H1 (cell line): ENCODE measurements around the gene TSPAN9. TPM values are rescaled to one million over a fixed set of nuclear protein-coding genes. Genes with fewer than 3 reads are reported as not detected.
A peak's percentile ranks its signal among the peaks of the same experiment; 100 is the strongest.

Experiments used
- CTCF ChIA-PET: fragments of 300-600 bp; sonication (Branson Sonifier 250); formaldehyde crosslinking; loops from one replicate; lab custom pipeline; 2021; ENCODE audit not compliant: partially characterized antibody; lab: Charles Lee
- POLR2A ChIA-PET: fragments of 300-600 bp; sonication (Branson Sonifier 250); formaldehyde crosslinking; loops from one replicate; lab custom pipeline; 2021; ENCODE audit warnings: inconsistent platforms; ENCODE audit not compliant: partially characterized antibody; lab: Charles Lee
- DNase-seq, 2 experiments: peaks; one replicate each; pipeline versions ENCODE4 v3.0.0 to v3.0.0-alpha.2; 2010 to 2022; ENCODE audit warnings: low spot score in 2 of 2, low read depth in 1 of 2, mixed read lengths in 1 of 2
- FAIRE-seq: peaks from 2 replicates; lab custom pipeline; 2011; peaks lifted over from hg19 to GRCh38; lab: Jason Lieb, UNC
- H2AFZ ChIP-seq: 2 replicates; pipeline ENCODE4 v1.8.1; 2012; ENCODE audit warnings: low read length, inconsistent platforms
- H2AK5ac ChIP-seq: 2 replicates; pipeline ENCODE4 v1.6.1; 2013; ENCODE audit warnings: low read depth, low read length
- H2BK120ac ChIP-seq: replicated peaks from 2 replicates; pipeline ENCODE3; 2013; ENCODE audit warnings: low read depth, low read length, inconsistent platforms
- H2BK12ac ChIP-seq: 2 replicates; pipeline ENCODE4 v1.6.1; 2013; ENCODE audit warnings: low read depth, low read length
- H2BK15ac ChIP-seq: 2 replicates; pipeline ENCODE4 v1.6.1; 2013; ENCODE audit warnings: low read length
- H2BK20ac ChIP-seq: 2 replicates; pipeline ENCODE4 v1.6.1; 2013; ENCODE audit warnings: low read length
- H2BK5ac ChIP-seq: 2 replicates; pipeline ENCODE4 v1.6.1; 2013; ENCODE audit warnings: low read depth, low read length
- H3K14ac ChIP-seq: 2 replicates; pipeline ENCODE4 v1.6.1; 2013; ENCODE audit warnings: inconsistent platforms; ENCODE audit not compliant: insufficient read length
- H3K18ac ChIP-seq: 2 replicates; pipeline ENCODE4 v1.6.1; 2013; ENCODE audit warnings: low read length; ENCODE audit errors: extremely low read depth
- H3K23ac ChIP-seq: 2 replicates; pipeline ENCODE4 v1.6.1; 2013; ENCODE audit warnings: inconsistent platforms; ENCODE audit not compliant: insufficient read length
- H3K23me2 ChIP-seq: 2 replicates; pipeline ENCODE4 v1.6.1; 2013; ENCODE audit warnings: low read depth, low read length
- H3K27ac ChIP-seq: 2 replicates; pipeline ENCODE4 v1.6.1; 2011; ENCODE audit warnings: low read depth, low read length, inconsistent platforms
- H3K27me3 ChIP-seq, 4 experiments: replicated peaks in 1 of 4; 1 replicate in 1 of 4; 2 replicates in 3 of 4; pipeline versions ENCODE4 v1.6.1 to v1.8.1; 2011 to 2013; ENCODE audit warnings: low read length in 3 of 4, mild to moderate bottlenecking in 3 of 4, inconsistent platforms in 2 of 4, mixed read lengths in 2 of 4, moderate library complexity in 1 of 4; ENCODE audit not compliant: control insufficient read depth in 3 of 4, insufficient read depth in 3 of 4; ENCODE audit errors: extremely low read depth in 1 of 4
- H3K36me3 ChIP-seq, 4 experiments: 2 replicates each; pipeline versions ENCODE4 v1.6.1 to v1.8.1; 2011 to 2013; ENCODE audit warnings: mild to moderate bottlenecking in 4 of 4, low read length in 3 of 4, moderate library complexity in 2 of 4, control low read depth in 1 of 4, inconsistent platforms in 1 of 4; ENCODE audit not compliant: insufficient read depth in 4 of 4, control insufficient read depth in 2 of 4
- H3K4ac ChIP-seq: replicated peaks from 2 replicates; pipeline ENCODE3; 2013; ENCODE audit warnings: low read length, low read depth, mixed read lengths, inconsistent platforms; ENCODE audit not compliant: insufficient read length
- H3K4me1 ChIP-seq, 4 experiments: replicated peaks in 1 of 4; 1 replicate in 1 of 4; 2 replicates in 3 of 4; pipeline versions ENCODE4 v1.6.1 to v1.8.1; 2011 to 2013; ENCODE audit warnings: low read length in 3 of 4, inconsistent platforms in 2 of 4, mixed read lengths in 1 of 4; ENCODE audit not compliant: insufficient read depth in 4 of 4, control insufficient read depth in 3 of 4
- H3K4me2 ChIP-seq, 2 experiments: 2 replicates each; pipeline versions ENCODE4 v1.6.1 to v1.8.1; 2011 to 2013; ENCODE audit warnings: low read depth in 2 of 2, low read length in 2 of 2, control low read depth in 1 of 2, inconsistent platforms in 1 of 2, mild to moderate bottlenecking in 1 of 2; ENCODE audit not compliant: insufficient read depth in 1 of 2
- H3K4me3 ChIP-seq, 4 experiments: fragments of 200-600, 300-600 bp in 1 of 4; sonication (generic), shearing (Covaris generic), sonication (Bioruptor Twin) in 1 of 4; 2 replicates each; pipeline versions ENCODE4 v1.5.1 to v1.8.1; 2011 to 2016; ENCODE audit warnings: low read length in 4 of 4, low read depth in 3 of 4, control low read depth in 2 of 4, inconsistent platforms in 2 of 4, mild to moderate bottlenecking in 2 of 4, mixed read lengths in 1 of 4, moderate library complexity in 1 of 4; ENCODE audit not compliant: insufficient read depth in 2 of 4; ENCODE audit errors: extremely low read depth in 1 of 4
- H3K56ac ChIP-seq: replicated peaks from 2 replicates; pipeline ENCODE3; 2013; ENCODE audit warnings: low read depth, mild to moderate bottlenecking, mixed read lengths, low read length, inconsistent platforms; ENCODE audit not compliant: insufficient read length
- H3K79me1 ChIP-seq: 2 replicates; pipeline ENCODE4 v1.6.1; 2013; ENCODE audit warnings: low read depth, low read length, control low read depth
- H3K79me2 ChIP-seq, 2 experiments: 2 replicates each; pipeline versions ENCODE4 v1.6.1 to v1.8.1; 2012 to 2013; ENCODE audit warnings: low read length in 2 of 2, mild to moderate bottlenecking in 2 of 2, inconsistent platforms in 1 of 2; ENCODE audit not compliant: insufficient read depth in 2 of 2, control insufficient read depth in 1 of 2
- H3K9ac ChIP-seq, 4 experiments: replicated peaks in 1 of 4; 1 replicate in 1 of 4; 2 replicates in 3 of 4; pipeline versions ENCODE4 v1.6.1 to v1.8.1; 2011 to 2013; ENCODE audit warnings: low read depth in 3 of 4, low read length in 3 of 4, control low read depth in 2 of 4, mild to moderate bottlenecking in 2 of 4, moderate library complexity in 2 of 4, inconsistent platforms in 1 of 4; ENCODE audit errors: extremely low read depth in 1 of 4
- H3K9me3 ChIP-seq, 2 experiments: 2 replicates each; pipeline versions ENCODE4 v1.6.1 to v1.8.1; 2012 to 2013; ENCODE audit warnings: mild to moderate bottlenecking in 2 of 2, moderate library complexity in 2 of 2, control low read depth in 1 of 2, inconsistent platforms in 1 of 2, low read depth in 1 of 2, low read length in 1 of 2, mixed read lengths in 1 of 2; ENCODE audit not compliant: insufficient read depth in 2 of 2
- H4K20me1 ChIP-seq, 2 experiments: replicated peaks in 1 of 2; 2 replicates each; pipeline versions ENCODE3 to v1.8.1; 2011 to 2013; ENCODE audit warnings: inconsistent platforms in 2 of 2, low read length in 2 of 2, mild to moderate bottlenecking in 1 of 2; ENCODE audit not compliant: insufficient read depth in 2 of 2, control insufficient read depth in 1 of 2
- H4K5ac ChIP-seq: 2 replicates; pipeline ENCODE4 v1.6.1; 2013; ENCODE audit warnings: low read length, low read depth, mixed read lengths, inconsistent platforms; ENCODE audit not compliant: insufficient read length
- H4K8ac ChIP-seq: 2 replicates; pipeline ENCODE4 v1.8.0; 2013; ENCODE audit warnings: mild to moderate bottlenecking, moderate library complexity, low read length, inconsistent platforms; ENCODE audit not compliant: insufficient read depth; ENCODE audit errors: extremely low read depth
- H4K91ac ChIP-seq: replicated peaks from 2 replicates; pipeline ENCODE3; 2013; ENCODE audit warnings: low read length, mixed read lengths, inconsistent platforms; ENCODE audit not compliant: insufficient read length
- CTBP2 ChIP-seq: IDR thresholded peaks from 2 replicates; pipeline ENCODE4 v1.7.0; 2011; ENCODE audit warnings: borderline replicate concordance, mild to moderate bottlenecking, moderate library complexity, mixed read lengths, low read length; ENCODE audit not compliant: insufficient read depth, insufficient read length
- JUND ChIP-seq: IDR thresholded peaks from 2 replicates; pipeline ENCODE4 v1.6.1; 2011; ENCODE audit warnings: mild to moderate bottlenecking, improper control_type of control experiment, low read length
- POU5F1 ChIP-seq: IDR thresholded peaks from 2 replicates; pipeline ENCODE4 v1.6.1; 2011; ENCODE audit warnings: low read depth, mild to moderate bottlenecking, low read length, moderate library complexity
- RFX5 ChIP-seq: IDR thresholded peaks from 2 replicates; pipeline ENCODE4 v1.6.1; 2011; ENCODE audit warnings: low read depth, low read length, improper control_type of control experiment, borderline replicate concordance
- SAP30 ChIP-seq: fragments of 300-600 bp; sonication (generic); IDR thresholded peaks from 2 replicates; pipeline ENCODE4 v1.7.1; 2012; ENCODE audit warnings: low read length, moderate library complexity, mild to moderate bottlenecking, inconsistent platforms; ENCODE audit not compliant: insufficient read depth, insufficient replicate concordance
- SIRT6 ChIP-seq: IDR thresholded peaks from one replicate; pipeline ENCODE4 v1.7.1; 2012; ENCODE audit warnings: low read length, inconsistent platforms
- SRF ChIP-seq: IDR thresholded peaks from 2 replicates; pipeline ENCODE4 v1.6.1; 2011; ENCODE audit warnings: mild to moderate bottlenecking, low read depth, low read length, moderate library complexity
- SUZ12 ChIP-seq: fragments of 200-600 bp; sonication (generic); IDR thresholded peaks from 2 replicates; pipeline ENCODE4 v1.6.1; 2012; ENCODE audit warnings: mild to moderate bottlenecking, inconsistent platforms, low read length, moderate library complexity, mixed read lengths
- TAF1 ChIP-seq: IDR thresholded peaks from 2 replicates; pipeline ENCODE4 v1.6.1; 2011; ENCODE audit warnings: mild to moderate bottlenecking, low read depth, low read length
- WGBS, 2 experiments: shearing (Covaris generic) in 1 of 2; methylation state at CpG; one replicate each; pipeline versions ENCODE4 v1.1.6 to v1.1.7; 2013 to 2015; ENCODE audit warnings: low lambda C conversion rate in 2 of 2, mixed read lengths in 2 of 2, inconsistent platforms in 1 of 2, low coverage in 1 of 2, missing lambda C conversion rate in 1 of 2; ENCODE audit not compliant: insufficient replicate concordance in 2 of 2, insufficient coverage in 1 of 2, insufficient read length in 1 of 2; ENCODE audit errors: extremely low coverage in 1 of 2, missing lambda C conversion rate in 1 of 2; 5-methylcytosine and 5-hydroxymethylcytosine counted together
- polyA plus RNA-seq, 7 experiments: library from polyadenylated mRNA; depleted of rRNA in 3 of 7; stranded (reverse) in 5 of 7; unstranded in 2 of 7; fragments of >200 nt in 5 of 7; fragments of 200-250 nt in 2 of 7; gene quantifications; 1 replicate in 5 of 7; 2 replicates in 1 of 7; 4 replicates in 1 of 7; pipeline versions ENCODE4 v1.2.1 to v1.2.3, GENCODE V29; 2011 to 2013; ENCODE audit warnings: missing spikeins in 2 of 7, mixed read lengths in 2 of 7
- total RNA-seq: library from RNA; stranded (reverse); fragmentation: NEBNext Ultra II Directional; extraction: Animal tissue kit (Norgen Biotek cat#: 25700); gene quantifications from 2 replicates; pipeline ENCODE4 v1.2.1, GENCODE V29; 2021
- TF ChIP-seq, protein P1 (sequence below): IDR thresholded peaks from 2 replicates; pipeline ENCODE4 v1.6.1; 2012; ENCODE audit warnings: inconsistent platforms

Gene TSPAN9
- total and polyA plus RNA-seq, 2 of the 8 experiments (the other 6 are each of a cell fraction or from before 2014, with no cell fraction given): 11.5 to 29.1 TPM

DNA sequence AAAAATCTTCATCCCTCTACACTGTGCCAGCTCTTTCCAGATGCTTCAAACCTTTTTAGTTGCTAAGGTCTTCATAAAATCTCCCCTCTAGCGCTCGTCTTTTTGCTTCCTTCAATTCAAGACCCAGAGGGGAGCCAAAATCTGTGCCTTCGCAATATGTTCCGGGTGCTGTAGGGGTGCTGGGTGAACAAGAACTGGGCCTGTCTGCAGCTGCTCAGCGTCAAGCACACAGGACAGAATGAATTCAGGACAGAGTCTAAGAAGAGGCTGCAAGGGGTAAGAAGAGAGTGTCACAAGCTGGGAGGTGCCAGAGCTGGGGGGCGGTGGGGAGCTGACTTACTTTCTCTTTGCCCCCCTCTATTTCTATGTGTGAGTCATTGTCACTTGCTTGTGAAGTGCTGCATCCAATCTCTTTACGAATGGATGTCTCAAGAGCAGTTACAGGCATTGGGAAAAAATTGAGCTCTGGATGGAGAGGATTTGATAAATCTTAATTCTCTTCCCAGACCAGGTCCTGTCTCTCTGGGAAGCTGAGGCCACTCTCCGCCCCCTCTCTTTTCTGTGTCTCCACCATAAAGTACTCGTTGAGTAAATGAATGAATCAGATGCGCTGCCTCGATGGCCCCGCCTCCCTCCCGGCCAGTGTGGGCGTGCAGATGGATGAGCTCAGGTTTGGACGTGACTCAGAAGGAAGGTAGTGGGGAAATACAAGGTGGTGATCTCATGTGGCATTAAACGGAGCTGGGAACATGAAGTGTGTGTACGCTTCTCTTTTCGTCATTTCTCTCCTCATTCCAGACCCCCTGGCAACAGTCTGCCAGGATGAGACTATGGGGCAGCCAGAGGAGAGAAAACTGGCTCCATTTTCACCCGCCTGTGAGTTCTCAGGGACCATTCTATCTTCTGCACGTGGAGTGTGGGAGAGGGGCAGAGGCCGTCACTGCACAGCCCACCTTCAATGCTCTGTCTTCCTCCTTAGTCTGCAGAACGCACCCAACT, 91.3 kb downstream of the TSPAN9 start:
- Histone ChIP-seq H3K79me1 (peaks cover 4% of the 10 kb centered on the region; the same call in 1 of the 2 replicates), H3K23me2 (no peaks in the 10 kb centered on the region), H3K4me3 (no peak overlapping the region), H3K4me1 (peaks cover 8 to 23% (median 19%) of the 10 kb centered on the region in 4 experiments), H3K23ac (no peak overlapping the region), H4K5ac (no peak overlapping the region), H3K18ac (peak overlapping the region; percentile 9; the same call in 1 of the 2 replicates), H3K27ac (no peak overlapping the region), H4K91ac (no peak overlapping the region), H2BK120ac (no peak overlapping the region), H3K9ac (no peak overlapping the region), H3K4me2 (no peak overlapping the region), H3K79me2 (no peaks in the 10 kb centered on the region), H2BK15ac (peak overlapping the region; percentile 34; the same call in 1 of the 2 replicates), H3K14ac (no peak overlapping the region), H3K36me3 (no peaks in the 10 kb centered on the region), H2BK20ac (no peak overlapping the region), H3K9me3 (no peaks in the 10 kb centered on the region), H2AFZ (no peak overlapping the region), H3K4ac (no peak overlapping the region), H4K8ac (no peak overlapping the region), H4K20me1 (peaks cover 0 to 2% of the 10 kb centered on the region in 2 experiments), H3K27me3 (no peaks in the 10 kb centered on the region), H2BK5ac (peak overlapping the region; percentile 55; the same call in 1 of the 2 replicates), H2AK5ac (peak overlapping the region; percentile 54; the same call in 1 of the 2 replicates), H3K56ac (no peak overlapping the region), H2BK12ac (0 out of 2 replicates have a peak overlapping the region, but pooled peaks have one; percentile 30)
- WGBS, 2 experiments: 74% methylated on average over 22 of the region's 22 CpGs; no CpG with 5 or more reads in 1 of the 2 experiments
- FAIRE-seq (no peak), DNase-seq (peak in 1 of 2 experiments; percentile 33)
- CTCF ChIA-PET: interaction anchor here (0.7 to 11.4 kb wide), 24 partner anchors 8 to 145 kb away, joined by 3 to 95 read pairs (median 4); no protein-coding TSS in a partner anchor
- POLR2A ChIA-PET: interaction anchor here (0.7 to 1.7 kb wide), 4 partner anchors 10 to 42 kb away, joined by 3 to 4 read pairs (median 4); no protein-coding TSS in a partner anchor
- TF ChIP-seq CTBP2 (no peak), RFX5 (no peak), SUZ12 (no peak), JUND (no peak), SAP30 (no peak), POU5F1 (no peak), SRF (no peak), SIRT6 (no peak), TAF1 (no peak)
- TF ChIP-seq, protein P1, sequence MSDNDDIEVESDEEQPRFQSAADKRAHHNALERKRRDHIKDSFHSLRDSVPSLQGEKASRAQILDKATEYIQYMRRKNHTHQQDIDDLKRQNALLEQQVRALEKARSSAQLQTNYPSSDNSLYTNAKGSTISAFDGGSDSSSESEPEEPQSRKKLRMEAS: no peak
